ENCODE results near the gene POMC. TPM values are rescaled to one million over a fixed set of nuclear protein-coding genes. Genes with fewer than 3 reads are reported as not detected.

The POMC gene
- total RNA-seq, 4 donors from 2014 or later: 2.6 to 11.4 (median 5.9) TPM

DNA sequence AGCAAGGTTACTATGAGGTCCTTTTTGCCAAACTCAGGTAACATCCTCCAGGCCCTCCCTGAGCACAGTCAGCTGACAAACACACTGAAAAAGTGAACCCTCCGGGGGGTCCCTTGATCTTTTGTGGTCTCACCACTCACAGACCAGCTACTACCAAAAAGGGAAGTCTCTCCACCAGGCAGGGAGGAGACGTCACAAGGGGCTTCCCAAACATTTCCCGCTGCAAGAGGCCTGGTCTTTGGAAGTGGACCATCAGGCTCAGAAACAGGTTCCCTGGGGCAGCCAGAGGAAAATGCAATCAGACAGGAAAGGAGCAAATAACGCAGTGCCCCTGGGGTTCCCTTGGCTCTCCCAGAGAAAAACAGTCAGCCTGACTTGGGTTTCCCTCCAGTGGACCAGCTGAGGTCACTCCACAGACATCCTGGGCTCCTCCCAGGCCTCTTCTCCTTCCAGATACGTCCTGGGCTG is 38.7 kb upstream of the POMC start:
- WGBS: 75% methylated on average over 4 of the region's 5 CpGs
- Histone ChIP-seq H3K9me3 (no peaks in the 10 kb centered on the region), H3K27ac (no peak overlapping the region), H3K27me3 (peaks cover 2% of the 10 kb centered on the region), H3K4me3 (no peak overlapping the region), H3K4me1 (peaks cover 2% of the 10 kb centered on the region), H3K36me3 (no peaks in the 10 kb centered on the region)
- TF ChIP-seq, protein P1, sequence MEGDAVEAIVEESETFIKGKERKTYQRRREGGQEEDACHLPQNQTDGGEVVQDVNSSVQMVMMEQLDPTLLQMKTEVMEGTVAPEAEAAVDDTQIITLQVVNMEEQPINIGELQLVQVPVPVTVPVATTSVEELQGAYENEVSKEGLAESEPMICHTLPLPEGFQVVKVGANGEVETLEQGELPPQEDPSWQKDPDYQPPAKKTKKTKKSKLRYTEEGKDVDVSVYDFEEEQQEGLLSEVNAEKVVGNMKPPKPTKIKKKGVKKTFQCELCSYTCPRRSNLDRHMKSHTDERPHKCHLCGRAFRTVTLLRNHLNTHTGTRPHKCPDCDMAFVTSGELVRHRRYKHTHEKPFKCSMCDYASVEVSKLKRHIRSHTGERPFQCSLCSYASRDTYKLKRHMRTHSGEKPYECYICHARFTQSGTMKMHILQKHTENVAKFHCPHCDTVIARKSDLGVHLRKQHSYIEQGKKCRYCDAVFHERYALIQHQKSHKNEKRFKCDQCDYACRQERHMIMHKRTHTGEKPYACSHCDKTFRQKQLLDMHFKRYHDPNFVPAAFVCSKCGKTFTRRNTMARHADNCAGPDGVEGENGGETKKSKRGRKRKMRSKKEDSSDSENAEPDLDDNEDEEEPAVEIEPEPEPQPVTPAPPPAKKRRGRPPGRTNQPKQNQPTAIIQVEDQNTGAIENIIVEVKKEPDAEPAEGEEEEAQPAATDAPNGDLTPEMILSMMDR (IDR thresholded peaks at IDR 0.05): no peak
- TF ChIP-seq EP300 (IDR thresholded peaks at IDR 0.05) (no peak), POLR2A (IDR thresholded peaks at IDR 0.05) (no peak), POLR2AphosphoS5 (IDR thresholded peaks at IDR 0.05) (no peak)
- DNase-seq (ENCODE audit: low spot score in 2 of 2): no peak

DNA sequence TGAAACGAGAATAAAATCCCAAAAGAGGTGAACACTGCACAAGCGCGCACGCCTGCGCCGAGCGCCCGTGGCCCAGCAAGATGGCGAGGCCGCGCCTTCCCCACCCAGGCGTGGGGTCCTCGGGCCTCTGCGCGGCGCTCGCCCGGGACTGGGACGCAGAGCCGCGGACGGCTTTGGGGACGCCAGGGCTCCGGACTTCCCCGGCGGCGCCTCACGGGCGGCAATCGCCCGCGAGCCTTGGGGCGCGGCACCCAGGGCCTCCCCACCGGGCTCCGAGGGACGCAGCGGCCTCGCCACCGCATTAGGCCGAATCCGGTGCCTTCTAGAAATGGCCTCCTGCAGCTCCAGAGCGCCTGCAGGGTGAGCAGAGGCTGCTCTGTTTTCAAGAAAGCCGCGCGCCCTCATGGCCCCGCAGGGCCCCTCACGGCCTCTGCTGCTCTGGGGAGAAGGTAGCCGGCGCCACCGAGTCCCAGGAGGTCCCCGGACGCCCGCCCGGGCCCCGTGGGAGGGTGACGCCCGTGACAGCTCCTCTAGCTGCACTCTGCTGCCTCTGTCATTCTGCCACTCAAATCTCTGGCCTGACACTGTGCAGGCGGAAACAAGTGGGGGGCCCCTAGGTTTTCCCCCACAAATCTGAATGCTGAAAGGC is 35.9 kb upstream of the POMC start:
- no peak for DNase-seq (ENCODE audit: low spot score in 2 of 2)
- WGBS: 45% methylated on average over 27 of the region's 59 CpGs
- Histone ChIP-seq H3K27ac (no peak overlapping the region), H3K36me3 (no peaks in the 10 kb centered on the region), H3K4me3 (peak overlapping the region; percentile 38), H3K9me3 (no peaks in the 10 kb centered on the region), H3K4me1 (peaks cover 2% of the 10 kb centered on the region), H3K27me3 (peaks cover 2% of the 10 kb centered on the region)
- no peak for TF ChIP-seq EP300 (IDR thresholded peaks at IDR 0.05)
- TF ChIP-seq POLR2AphosphoS5 (IDR thresholded peaks at IDR 0.05): no peak
- TF ChIP-seq, protein P1 (IDR thresholded peaks at IDR 0.05): no peak
- TF ChIP-seq POLR2A (IDR thresholded peaks at IDR 0.05): no peak

DNA sequence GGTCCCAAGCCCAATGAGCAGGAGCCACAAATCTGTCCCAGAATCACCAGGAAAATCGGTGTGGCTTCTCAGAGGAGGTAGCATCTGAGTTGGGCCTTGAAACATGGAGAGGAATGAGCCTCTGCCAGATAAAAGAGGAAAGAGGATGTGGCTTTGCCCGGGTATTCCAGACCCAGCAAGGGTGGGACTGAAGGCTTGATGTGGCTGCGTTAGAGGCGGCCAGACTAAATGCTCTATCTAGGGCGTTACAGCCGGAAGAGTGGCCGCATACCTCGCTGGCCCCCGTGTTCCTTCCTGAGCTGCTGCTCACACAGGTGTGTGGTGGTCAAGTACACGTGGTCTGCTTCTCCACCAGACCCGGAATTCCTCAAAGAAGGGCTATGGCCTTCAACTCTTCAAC is 33.9 kb upstream of the POMC start:
- WGBS: 75% methylated on average over 11 of the region's 11 CpGs
- Histone ChIP-seq H3K27me3 (peaks cover 2% of the 10 kb centered on the region), H3K9me3 (no peaks in the 10 kb centered on the region), H3K4me1 (peaks cover 9% of the 10 kb centered on the region), H3K27ac (no peak overlapping the region), H3K36me3 (no peaks in the 10 kb centered on the region), H3K4me3 (no peak overlapping the region)
- no peak for DNase-seq (ENCODE audit: low spot score in 2 of 2)
- no peak for TF ChIP-seq POLR2A (IDR thresholded peaks at IDR 0.05)
- no peak for TF ChIP-seq EP300 (IDR thresholded peaks at IDR 0.05)
- TF ChIP-seq, protein P1 (IDR thresholded peaks at IDR 0.05): no peak
- no peak for TF ChIP-seq POLR2AphosphoS5 (IDR thresholded peaks at IDR 0.05)

DNA sequence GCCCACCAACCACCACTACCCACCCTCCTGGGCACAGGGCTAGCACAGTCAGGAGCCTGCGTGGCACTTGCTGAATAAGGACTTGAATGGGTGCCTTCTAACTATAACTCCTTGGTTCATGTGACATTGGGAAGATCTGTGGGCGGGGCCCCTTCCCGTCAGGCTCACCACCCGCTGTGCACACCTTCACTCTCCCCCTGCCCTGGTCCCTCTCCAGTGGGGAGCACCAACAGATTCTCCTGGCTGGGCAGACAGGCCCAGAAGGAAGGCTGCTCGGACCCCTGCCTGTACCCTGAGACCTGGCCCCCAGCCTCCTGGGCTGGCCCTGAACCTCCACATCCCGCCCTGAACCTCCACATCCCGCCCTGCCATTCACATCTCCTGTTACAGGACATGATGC is 33.4 kb upstream of the POMC start:
- 86% methylated on average over 7 of the region's 7 CpGs for whole genome bisulfite sequencing
- DNase-seq (ENCODE audit: low spot score in 2 of 2): no peak
- H3K4me1 ChIP-seq: peaks cover 9% of the 10 kb centered on the region
- peaks cover 2% of the 10 kb centered on the region for H3K27me3 ChIP-seq
- TF ChIP-seq, protein P1 (IDR thresholded peaks at IDR 0.05): no peak
- TF ChIP-seq EP300 (IDR thresholded peaks at IDR 0.05) (no peak), POLR2AphosphoS5 (IDR thresholded peaks at IDR 0.05) (no peak), POLR2A (IDR thresholded peaks at IDR 0.05) (no peak)
- no peak overlapping the region for H3K4me3 ChIP-seq
- no peaks in the 10 kb centered on the region for H3K9me3 ChIP-seq
- H3K36me3 ChIP-seq: no peaks in the 10 kb centered on the region
- H3K27ac ChIP-seq: no peak overlapping the region

DNA sequence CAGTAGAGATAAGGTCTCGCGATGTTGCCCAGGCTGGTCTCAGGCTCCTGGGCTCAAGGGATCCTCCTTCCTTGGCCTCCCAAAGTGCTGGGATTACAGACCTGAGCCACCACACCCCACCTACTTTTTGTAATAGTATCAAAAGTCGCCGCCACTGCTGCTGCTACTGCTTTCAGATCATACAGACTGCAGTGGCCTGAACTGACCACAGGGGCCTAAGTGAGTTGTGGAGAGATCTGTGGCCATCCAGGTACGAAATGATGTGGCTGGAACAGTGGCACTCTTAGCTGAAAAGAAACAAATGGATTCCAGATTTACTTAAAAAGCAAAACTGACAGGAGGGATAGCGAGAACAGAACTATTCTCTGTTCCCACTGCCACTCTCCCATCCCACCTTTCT is 32.9 kb upstream of the POMC start:
- H3K36me3 ChIP-seq: no peaks in the 10 kb centered on the region
- H3K4me1 ChIP-seq: peaks cover 9% of the 10 kb centered on the region
- DNase-seq (ENCODE audit: low spot score in 2 of 2): peak in 1 of 2 donors; percentile 31
- TF ChIP-seq, protein P1 (IDR thresholded peaks at IDR 0.05): no peak
- TF ChIP-seq EP300 (IDR thresholded peaks at IDR 0.05) (no peak), POLR2AphosphoS5 (IDR thresholded peaks at IDR 0.05) (no peak), POLR2A (IDR thresholded peaks at IDR 0.05) (no peak)
- peaks cover 2% of the 10 kb centered on the region for H3K27me3 ChIP-seq
- 85% methylated on average over 6 of the region's 6 CpGs for WGBS
- no peak overlapping the region for H3K4me3 ChIP-seq
- no peaks in the 10 kb centered on the region for H3K9me3 ChIP-seq
- H3K27ac ChIP-seq: no peak overlapping the region
